Prostate gland (tissue), 2 donors: Measurements from ENCODE around the gene MYO16. TPM values are rescaled to one million over a fixed set of nuclear protein-coding genes. Genes with fewer than 3 reads are reported as not detected.

Experiments
- DNase-seq: peaks from one replicate; pipeline ENCODE4 v3.0.0-alpha.2; 2019; ENCODE audit warnings: low spot score
- H3K27ac ChIP-seq, 2 donors: fragments of 200-600 bp; sonication (generic); 2 replicates each; pipeline ENCODE4 v1.5.1; 2017 to 2019
- H3K27me3 ChIP-seq: fragments of 200-600 bp; sonication (generic); replicated peaks from 2 replicates; pipeline ENCODE4 v1.5.1; 2019; ENCODE audit not compliant: insufficient read depth
- H3K36me3 ChIP-seq, 2 donors: fragments of 200-600 bp; sonication (generic); 1 replicate in 1 of 2; 2 replicates in 1 of 2; pipeline versions ENCODE4 v1.5.1 to v1.8.1; 2017 to 2019
- H3K4me1 ChIP-seq: fragments of 200-600 bp; sonication (generic); replicated peaks from 2 replicates; pipeline ENCODE4 v1.5.1; 2019
- H3K4me3 ChIP-seq, 2 donors: fragments of 200-600 bp; sonication (generic); 2 replicates each; pipeline ENCODE4 v1.5.1; 2017 to 2019
- H3K9me3 ChIP-seq: fragments of 200-600 bp; sonication (generic); 2 replicates; pipeline ENCODE4 v1.5.1; 2017
- CTCF ChIP-seq, 4 experiments: fragments of 200-600 bp in 2 of 4; fragments of 450-650 bp in 2 of 4; sonication (generic) in 2 of 4; IDR thresholded peaks; 1 replicate in 3 of 4; 2 replicates in 1 of 4; pipeline ENCODE4 v1.5.1; 2016 to 2019; ENCODE audit warnings: antibody characterized with exemption in 4 of 4, mild to moderate bottlenecking in 2 of 4, moderate library complexity in 2 of 4
- POLR2A ChIP-seq: fragments of 450-650 bp; IDR thresholded peaks from one replicate; pipeline ENCODE4 v1.6.1; 2016; ENCODE audit warnings: antibody characterized with exemption, mild to moderate bottlenecking
- POLR2AphosphoS5 ChIP-seq: sonication (generic); formaldehyde crosslinking; IDR thresholded peaks from one replicate; pipeline ENCODE4 v1.6.1; 2017; ENCODE audit warnings: antibody characterized with exemption
- WGBS: methylation state at CpG from one replicate; pipeline ENCODE4 v1.1.5; 2018; 5-methylcytosine and 5-hydroxymethylcytosine counted together
- intact Hi-C: fragments of 100-400 bp; cut with DNase I; formaldehyde crosslinking; loops from one replicate; pipeline ENCODE4 v1.14.2; 2022
- total RNA-seq, 2 donors: library from RNA; depleted of rRNA; stranded (reverse); fragments of >200 nt; gene quantifications; one replicate each; pipeline ENCODE4 v1.1.0, GENCODE V29; 2016

MYO16 gene
- total RNA-seq, 2 donors from 2014 or later, result 0.14 to 0.85 TPM

- no peaks in the 10 kb centered on the region for H3K36me3 ChIP-seq
- WGBS, result 54% methylated on average over 6 of the region's 6 CpGs
- TF ChIP-seq POLR2A (no peak), POLR2AphosphoS5 (no peak), CTCF (IDR thresholded peaks at IDR 0.05) (no peak)
- no peaks in the 10 kb centered on the region for H3K27me3 ChIP-seq
- H3K4me1 ChIP-seq, result no peaks in the 10 kb centered on the region
- H3K4me3 ChIP-seq, result no peak overlapping the region
- intact Hi-C loops, result no loop called here
- no peak for DNase-seq
- H3K9me3 ChIP-seq, result no peaks in the 10 kb centered on the region
- H3K27ac ChIP-seq, result no peak overlapping the region
Observed at GRCh38 chr13:109163037-109163379, 533.6 kb downstream of the MYO16 start.

- Histone ChIP-seq H3K4me3 (no peak overlapping the region), H3K4me1 (no peaks in the 10 kb centered on the region), H3K9me3 (no peaks in the 10 kb centered on the region), H3K36me3 (no peaks in the 10 kb centered on the region), H3K27ac (no peak overlapping the region), H3K27me3 (no peaks in the 10 kb centered on the region)
- intact Hi-C loops, result no loop called here
- WGBS, result 50% methylated on average over 6 of the region's 6 CpGs
- DNase-seq, result no peak
- no peak for TF ChIP-seq POLR2A
- TF ChIP-seq CTCF (IDR thresholded peaks at IDR 0.05), result no peak
- no peak for TF ChIP-seq POLR2AphosphoS5
Observed at GRCh38 chr13:109165417-109165904, 536.0 kb downstream of the MYO16 start.

DNA sequence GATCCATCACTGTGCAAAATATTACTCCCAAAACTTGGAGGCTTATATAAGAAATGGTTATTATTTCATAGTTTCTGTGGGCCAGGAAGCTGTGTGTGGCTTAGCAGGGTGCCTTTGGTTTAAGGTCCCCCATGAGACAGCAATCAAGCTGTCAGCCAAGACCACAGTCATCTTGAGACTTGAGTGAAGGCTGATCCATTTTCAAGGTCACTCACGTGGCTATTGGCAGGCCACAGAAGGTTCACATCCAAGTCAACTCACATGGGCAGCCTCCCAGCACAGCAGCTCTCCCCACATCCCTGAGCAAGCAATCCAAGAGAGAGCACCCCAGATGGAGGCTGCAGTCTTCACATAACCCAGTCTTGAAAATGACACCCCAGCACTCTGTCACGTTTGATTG, 537.4 kb downstream of the MYO16 start:
- Histone ChIP-seq H3K4me3 (no peak overlapping the region), H3K9me3 (no peaks in the 10 kb centered on the region), H3K36me3 (no peaks in the 10 kb centered on the region), H3K4me1 (no peaks in the 10 kb centered on the region), H3K27me3 (no peaks in the 10 kb centered on the region), H3K27ac (no peak overlapping the region)
- no peak for DNase-seq
- 43% methylated on average over 2 of the region's 2 CpGs for WGBS
- TF ChIP-seq CTCF (IDR thresholded peaks at IDR 0.05) (no peak), POLR2AphosphoS5 (no peak), POLR2A (no peak)
- intact Hi-C loops, result no loop called here

DNA sequence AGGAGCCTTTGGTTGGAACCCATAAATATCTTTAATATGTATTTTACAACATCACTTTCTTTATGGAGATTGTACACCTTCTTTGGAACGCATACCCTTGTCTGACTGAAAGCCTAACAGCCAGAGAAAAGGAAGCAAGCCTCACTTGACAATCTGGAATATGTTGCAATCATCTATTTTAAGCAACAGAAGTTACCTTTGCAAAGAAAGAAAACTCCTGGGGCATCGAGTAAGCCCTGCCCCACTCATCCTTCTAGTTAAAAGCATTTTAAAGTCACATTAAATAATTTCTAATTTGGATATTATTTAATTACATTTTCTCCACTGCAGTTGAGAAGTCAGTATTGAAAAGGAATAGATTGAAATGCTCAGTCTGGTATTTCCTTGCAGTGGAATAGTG, 542.7 kb downstream of the MYO16 start:
- no peaks in the 10 kb centered on the region for H3K27me3 ChIP-seq
- no peak overlapping the region for H3K4me3 ChIP-seq
- TF ChIP-seq POLR2AphosphoS5, result no peak
- no peak for TF ChIP-seq POLR2A
- TF ChIP-seq CTCF (IDR thresholded peaks at IDR 0.05), result no peak
- H3K9me3 ChIP-seq, result no peaks in the 10 kb centered on the region
- no peak for DNase-seq
- intact Hi-C loops, result no loop called here
- H3K27ac ChIP-seq, result no peak overlapping the region
- H3K36me3 ChIP-seq, result no peaks in the 10 kb centered on the region
- WGBS, result 64% methylated on average over 2 of the region's 2 CpGs
- no peaks in the 10 kb centered on the region for H3K4me1 ChIP-seq

DNA sequence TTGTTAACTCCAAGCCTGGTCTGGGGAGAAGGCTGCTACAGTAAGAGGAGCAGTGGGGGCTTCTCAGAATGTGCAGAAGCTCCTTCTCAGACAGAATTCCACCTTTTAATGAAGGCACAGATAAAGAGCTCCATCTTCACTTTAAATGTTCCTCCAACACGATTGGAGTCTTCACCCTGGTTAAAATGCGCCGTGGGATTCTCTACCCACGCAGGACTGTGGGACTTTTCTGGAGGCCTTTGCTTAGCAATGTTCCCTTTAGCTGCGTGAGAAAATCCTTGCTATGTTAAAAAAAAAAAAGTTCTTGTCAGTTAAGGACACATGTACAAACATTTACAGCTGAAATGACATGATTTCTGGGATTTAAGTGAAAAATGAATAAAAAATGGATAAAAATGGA, 546.3 kb downstream of the MYO16 start:
- Histone ChIP-seq H3K27me3 (no peaks in the 10 kb centered on the region), H3K4me3 (no peak overlapping the region), H3K9me3 (no peaks in the 10 kb centered on the region), H3K4me1 (no peaks in the 10 kb centered on the region), H3K27ac (no peak overlapping the region), H3K36me3 (no peaks in the 10 kb centered on the region)
- intact Hi-C loops, result no loop called here
- no peak for DNase-seq
- no peak for TF ChIP-seq CTCF (IDR thresholded peaks at IDR 0.05)
- TF ChIP-seq POLR2A, result no peak
- TF ChIP-seq POLR2AphosphoS5, result no peak
- WGBS, result 95% methylated on average over 5 of the region's 5 CpGs
